ENCODE data around the gene PRICKLE2. TPM values are rescaled to one million over a fixed set of nuclear protein-coding genes. Genes with fewer than 3 reads are reported as not detected.

The PRICKLE2 gene
- total and polyA plus RNA-seq, 2 experiments from 2014 or later: 1.1 to 12.5 TPM

GRCh38 chr3:64190517-64191515 is 34.5 kb downstream of the PRICKLE2 start:
- Mint-ChIP-seq H3K27me3 (ENCODE audit: insufficient read depth, low read depth, poor library complexity) (peaks cover 3% of the 10 kb centered on the region), H3K4me1 (peaks cover 25% of the 10 kb centered on the region), H3K36me3 (ENCODE audit: low read depth) (peaks cover 25% of the 10 kb centered on the region), H3K4me3 (no peak overlapping the region), H3K9me3 (peaks cover 22% of the 10 kb centered on the region), H3K27ac (no peak overlapping the region)
- Histone ChIP-seq H3K27ac (ENCODE audit: low read depth) (no peak overlapping the region), H3F3A (replicated peaks; ENCODE audit: low read depth) (no peaks in the 10 kb centered on the region), H3K36me3 (ENCODE audit: insufficient read depth) (no peaks in the 10 kb centered on the region), H3K27me3 (ENCODE audit: insufficient read depth) (no peaks in the 10 kb centered on the region), H3K4me2 (no peak overlapping the region), H3K4me3 (no peak overlapping the region), H3K4me1 (ENCODE audit: insufficient read depth) (peaks cover 10% of the 10 kb centered on the region), H4K20me1 (replicated peaks; ENCODE audit: insufficient read depth) (no peaks in the 10 kb centered on the region), H3K9me2 (ENCODE audit: insufficient read depth) (0 out of 2 replicates have a peak, but pooled peaks cover 8% of the 10 kb centered on the region), H2AFZ (no peak overlapping the region), H3K79me2 (replicated peaks; ENCODE audit: insufficient read depth) (no peaks in the 10 kb centered on the region)
- no peak for DNase-seq (ENCODE audit: low spot score)
- no peak for ATAC-seq
- TF ChIP-seq REST (IDR thresholded peaks at IDR 0.05; ENCODE audit: unreplicated experiment) (no peak), CTCF (conservative IDR thresholded peaks at IDR 0.05; ENCODE audit: low read depth in 2 of 2) (no peak), STAT1 (IDR thresholded peaks at IDR 0.05; ENCODE audit: unreplicated experiment) (no peak), POLR2AphosphoS5 (IDR thresholded peaks at IDR 0.05; ENCODE audit: low read depth) (no peak), ZNF331 (CRISPR knock-in tag; IDR thresholded peaks at IDR 0.05; ENCODE audit: low read depth) (no peak), EZH2 (IDR thresholded peaks at IDR 0.05; ENCODE audit: low read depth, unreplicated experiment) (no peak), ZNF462 (CRISPR knock-in tag; IDR thresholded peaks at IDR 0.05) (no peak), ETS1 (IDR thresholded peaks at IDR 0.05) (no peak), JUNB (IDR thresholded peaks at IDR 0.05; ENCODE audit: unreplicated experiment) (no peak), CREB1 (CRISPR knock-in tag; IDR thresholded peaks at IDR 0.05; ENCODE audit: low read depth) (no peak), NANOG (IDR thresholded peaks at IDR 0.05; ENCODE audit: borderline replicate concordance) (no peak)

Data from GM23338 (cell line).